ENCODE results near the gene ANKRD39.

The ANKRD39 gene

GRCh38 chr2:96869281-96869821 is 11.5 kb upstream of the ANKRD39 start:
- WGBS, 2 experiments (ENCODE audit: insufficient coverage in 2 of 2), result 0 to 1% methylated on average over 37 to 60 of the region's 64 CpGs
- peaks cover 34% of the 10 kb centered on the region for H3K4me1 ChIP-seq (ENCODE audit: control insufficient read depth, insufficient read depth, low read length, poor library complexity, severe bottlenecking)
- H3K9me3 ChIP-seq (ENCODE audit: control insufficient read depth, low read length), result no peaks in the 10 kb centered on the region
- H3K27ac ChIP-seq (ENCODE audit: low read depth, low read length, severe bottlenecking), result peak overlapping the region; percentile 95
- peaks cover 35% of the 10 kb centered on the region for H3K36me3 ChIP-seq (ENCODE audit: control insufficient read depth, insufficient read depth, low read length)
- H3K4me3 ChIP-seq (ENCODE audit: extremely low read depth, insufficient read depth, low read length, poor library complexity, severe bottlenecking), result peak overlapping the region; percentile 90

DNA sequence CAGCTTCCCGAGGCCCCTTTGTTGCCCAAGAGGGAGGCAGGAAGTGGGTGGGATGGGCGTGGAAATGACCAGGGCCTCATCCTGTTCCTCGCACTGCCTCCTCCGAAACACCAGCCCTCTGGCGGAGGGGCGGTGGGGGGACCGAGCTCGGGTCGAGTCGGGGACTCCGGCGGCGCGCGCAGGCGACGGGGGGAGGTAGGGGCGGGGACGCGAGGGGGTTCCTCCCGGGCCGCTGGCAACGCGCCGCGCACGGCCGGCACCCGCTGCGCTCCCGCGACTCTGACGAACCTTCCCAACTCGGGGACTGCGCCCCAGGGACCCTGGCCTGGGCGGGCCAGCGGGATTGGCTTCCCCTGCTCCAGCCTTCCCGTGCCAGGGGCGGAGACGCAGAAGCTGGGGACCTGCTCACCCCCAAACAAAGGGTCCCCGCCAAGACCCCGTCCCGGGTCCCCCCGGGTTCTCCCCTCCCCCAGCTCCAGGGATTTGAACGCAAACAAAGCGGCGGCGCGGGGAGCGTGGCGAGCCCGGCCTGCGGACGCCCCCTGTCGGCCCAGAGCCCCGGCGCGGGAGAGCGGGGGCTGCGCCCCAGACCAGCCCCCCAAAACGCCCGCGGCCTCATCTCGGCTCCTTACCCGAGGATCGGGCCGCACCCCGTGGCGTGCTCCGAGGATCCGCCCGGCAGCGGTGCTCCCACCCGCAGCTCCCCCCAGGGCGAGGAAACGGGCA is 10.9 kb upstream of the ANKRD39 start:
- Histone ChIP-seq H3K27ac (ENCODE audit: low read depth, low read length, severe bottlenecking) (peak overlapping the region; percentile 95), H3K4me1 (ENCODE audit: control insufficient read depth, insufficient read depth, low read length, poor library complexity, severe bottlenecking) (peaks cover 27% of the 10 kb centered on the region), H3K9me3 (ENCODE audit: control insufficient read depth, low read length) (no peaks in the 10 kb centered on the region), H3K36me3 (ENCODE audit: control insufficient read depth, insufficient read depth, low read length) (peaks cover 41% of the 10 kb centered on the region), H3K4me3 (ENCODE audit: extremely low read depth, insufficient read depth, low read length, poor library complexity, severe bottlenecking) (peak overlapping the region; percentile 90)
- WGBS, 2 experiments (ENCODE audit: insufficient coverage in 2 of 2), result 0 to 1% methylated on average over 17 to 49 of the region's 76 CpGs

DNA sequence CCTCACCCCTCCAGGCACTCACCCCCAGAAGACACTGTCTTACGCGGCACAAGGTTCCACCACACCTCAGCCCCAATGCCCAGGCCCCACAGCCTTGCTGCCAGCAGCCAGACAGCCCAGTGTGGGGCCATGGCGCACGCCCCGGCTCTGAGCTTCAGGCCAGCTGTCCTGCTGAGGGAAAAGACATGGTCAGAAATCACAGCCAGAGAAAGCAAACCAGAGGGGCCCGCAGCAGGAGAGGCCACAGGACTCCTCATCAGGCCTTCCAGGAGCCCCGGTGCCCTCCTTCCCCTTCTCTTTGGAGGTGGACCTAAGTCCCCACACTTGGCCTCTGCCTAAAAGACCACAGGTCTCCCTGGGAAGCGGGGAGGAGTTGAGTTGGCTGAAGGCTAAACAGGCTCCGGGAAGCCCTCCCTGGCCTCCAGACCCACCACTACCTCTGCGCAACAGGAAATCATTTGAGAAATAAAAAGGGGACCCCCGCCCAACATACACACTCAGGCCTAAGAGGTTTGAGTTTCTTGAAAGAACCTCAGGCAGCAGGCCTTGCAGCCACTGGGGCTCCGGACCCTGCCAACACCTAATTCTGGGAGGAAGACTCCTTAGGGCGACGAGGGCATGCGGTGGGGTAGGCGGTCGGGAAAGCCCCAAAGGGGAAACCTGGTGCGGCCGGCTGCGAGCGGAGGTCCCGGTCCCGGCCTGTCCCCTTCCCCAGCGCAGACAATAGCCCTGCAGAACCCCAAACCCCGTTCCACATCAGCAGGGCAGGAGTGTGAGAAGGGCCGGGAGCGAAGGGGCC is 10.1 kb upstream of the ANKRD39 start:
- no peaks in the 10 kb centered on the region for H3K9me3 ChIP-seq (ENCODE audit: control insufficient read depth, low read length)
- peaks cover 22% of the 10 kb centered on the region for H3K4me1 ChIP-seq (ENCODE audit: control insufficient read depth, insufficient read depth, low read length, poor library complexity, severe bottlenecking)
- H3K27ac ChIP-seq (ENCODE audit: low read depth, low read length, severe bottlenecking), result peak overlapping the region; percentile 95
- peaks cover 49% of the 10 kb centered on the region for H3K36me3 ChIP-seq (ENCODE audit: control insufficient read depth, insufficient read depth, low read length)
- H3K4me3 ChIP-seq (ENCODE audit: extremely low read depth, insufficient read depth, low read length, poor library complexity, severe bottlenecking), result peak overlapping the region; percentile 90
- 14 to 33% methylated on average over 11 to 16 of the region's 27 CpGs for WGBS, 2 experiments (ENCODE audit: insufficient coverage in 2 of 2)

- Histone ChIP-seq H3K9me3 (ENCODE audit: control insufficient read depth, low read length) (no peaks in the 10 kb centered on the region), H3K27ac (ENCODE audit: low read depth, low read length, severe bottlenecking) (no peak overlapping the region), H3K36me3 (ENCODE audit: control insufficient read depth, insufficient read depth, low read length) (peaks cover 56% of the 10 kb centered on the region), H3K4me1 (ENCODE audit: control insufficient read depth, insufficient read depth, low read length, poor library complexity, severe bottlenecking) (peaks cover 14% of the 10 kb centered on the region), H3K4me3 (ENCODE audit: extremely low read depth, insufficient read depth, low read length, poor library complexity, severe bottlenecking) (peak overlapping the region; percentile 90)
- 84 to 100% methylated on average over 8 to 14 of the region's 22 CpGs for WGBS, 2 experiments (ENCODE audit: insufficient coverage in 2 of 2)
These were observed 9.4 kb upstream of the ANKRD39 start for GRCh38 chr2:96866986-96867755.

DNA sequence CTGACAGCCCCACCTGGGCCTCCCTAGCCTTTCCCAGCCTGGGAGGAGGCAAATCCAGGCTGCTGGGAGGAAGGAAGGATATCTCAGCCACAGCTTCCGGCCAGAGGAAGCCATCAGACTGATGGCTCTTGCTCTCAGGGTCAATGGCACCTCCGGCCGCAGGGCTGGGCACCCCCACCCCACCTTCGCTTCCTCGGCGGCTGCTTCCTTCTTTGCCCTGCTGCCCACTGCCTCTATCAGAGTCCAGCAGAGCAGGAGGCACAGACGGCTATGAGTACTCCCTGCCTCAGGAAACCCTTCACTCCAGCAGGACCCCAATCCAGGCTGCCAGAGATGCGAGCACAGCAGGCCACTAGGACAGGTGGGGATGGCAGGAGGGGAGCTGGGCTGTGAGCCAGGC is 8.8 kb upstream of the ANKRD39 start:
- Histone ChIP-seq H3K4me3 (ENCODE audit: extremely low read depth, insufficient read depth, low read length, poor library complexity, severe bottlenecking) (peak overlapping the region; percentile 90), H3K4me1 (ENCODE audit: control insufficient read depth, insufficient read depth, low read length, poor library complexity, severe bottlenecking) (peaks cover 14% of the 10 kb centered on the region), H3K27ac (ENCODE audit: low read depth, low read length, severe bottlenecking) (no peak overlapping the region), H3K36me3 (ENCODE audit: control insufficient read depth, insufficient read depth, low read length) (peaks cover 62% of the 10 kb centered on the region), H3K9me3 (ENCODE audit: control insufficient read depth, low read length) (no peaks in the 10 kb centered on the region)
- WGBS, 2 experiments (ENCODE audit: insufficient coverage in 2 of 2), result 93 to 98% methylated on average over 7 of the region's 8 CpGs

DNA sequence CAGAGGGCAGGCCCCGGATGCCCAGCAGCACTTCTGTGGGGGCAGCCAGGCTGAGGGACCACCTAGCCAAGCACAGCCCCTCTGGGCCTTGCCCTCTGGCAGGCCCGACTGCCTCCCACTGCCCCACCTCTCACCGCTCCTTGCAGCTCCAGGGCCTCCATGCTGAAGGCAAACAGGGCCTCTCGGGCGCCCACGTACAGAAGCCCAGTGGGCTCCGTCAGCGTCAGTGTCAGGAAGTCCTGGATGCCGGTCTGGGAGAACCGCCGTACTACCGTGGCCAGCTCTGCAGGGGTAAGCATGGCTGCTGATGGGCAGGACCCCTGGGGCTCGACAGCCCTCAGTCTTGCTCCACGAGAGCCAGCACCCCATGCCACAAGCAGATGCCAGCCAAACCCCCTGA is 8.3 kb upstream of the ANKRD39 start:
- Histone ChIP-seq H3K4me1 (ENCODE audit: control insufficient read depth, insufficient read depth, low read length, poor library complexity, severe bottlenecking) (peaks cover 14% of the 10 kb centered on the region), H3K27ac (ENCODE audit: low read depth, low read length, severe bottlenecking) (no peak overlapping the region), H3K36me3 (ENCODE audit: control insufficient read depth, insufficient read depth, low read length) (peaks cover 67% of the 10 kb centered on the region), H3K4me3 (ENCODE audit: extremely low read depth, insufficient read depth, low read length, poor library complexity, severe bottlenecking) (no peak overlapping the region), H3K9me3 (ENCODE audit: control insufficient read depth, low read length) (no peaks in the 10 kb centered on the region)
- 93 to 99% methylated on average over 11 to 13 of the region's 14 CpGs for WGBS, 2 experiments (ENCODE audit: insufficient coverage in 2 of 2)

GRCh38 chr2:96865654-96866053 is 7.8 kb upstream of the ANKRD39 start:
- Histone ChIP-seq H3K4me1 (ENCODE audit: control insufficient read depth, insufficient read depth, low read length, poor library complexity, severe bottlenecking) (peaks cover 16% of the 10 kb centered on the region), H3K4me3 (ENCODE audit: extremely low read depth, insufficient read depth, low read length, poor library complexity, severe bottlenecking) (no peak overlapping the region), H3K9me3 (ENCODE audit: control insufficient read depth, low read length) (no peaks in the 10 kb centered on the region), H3K27ac (ENCODE audit: low read depth, low read length, severe bottlenecking) (no peak overlapping the region), H3K36me3 (ENCODE audit: control insufficient read depth, insufficient read depth, low read length) (peaks cover 72% of the 10 kb centered on the region)
- WGBS, 2 experiments (ENCODE audit: insufficient coverage in 2 of 2), result 97 to 100% methylated on average over 12 to 15 of the region's 16 CpGs

- peaks cover 79% of the 10 kb centered on the region for H3K36me3 ChIP-seq (ENCODE audit: control insufficient read depth, insufficient read depth, low read length)
- H3K4me1 ChIP-seq (ENCODE audit: control insufficient read depth, insufficient read depth, low read length, poor library complexity, severe bottlenecking), result peaks cover 22% of the 10 kb centered on the region
- 96 to 99% methylated on average over 23 to 24 of the region's 25 CpGs for WGBS, 2 experiments (ENCODE audit: insufficient coverage in 2 of 2)
- no peak overlapping the region for H3K27ac ChIP-seq (ENCODE audit: low read depth, low read length, severe bottlenecking)
- no peak overlapping the region for H3K4me3 ChIP-seq (ENCODE audit: extremely low read depth, insufficient read depth, low read length, poor library complexity, severe bottlenecking)
- no peaks in the 10 kb centered on the region for H3K9me3 ChIP-seq (ENCODE audit: control insufficient read depth, low read length)
These were observed 6.7 kb upstream of the ANKRD39 start for GRCh38 chr2:96864343-96865091.

DNA sequence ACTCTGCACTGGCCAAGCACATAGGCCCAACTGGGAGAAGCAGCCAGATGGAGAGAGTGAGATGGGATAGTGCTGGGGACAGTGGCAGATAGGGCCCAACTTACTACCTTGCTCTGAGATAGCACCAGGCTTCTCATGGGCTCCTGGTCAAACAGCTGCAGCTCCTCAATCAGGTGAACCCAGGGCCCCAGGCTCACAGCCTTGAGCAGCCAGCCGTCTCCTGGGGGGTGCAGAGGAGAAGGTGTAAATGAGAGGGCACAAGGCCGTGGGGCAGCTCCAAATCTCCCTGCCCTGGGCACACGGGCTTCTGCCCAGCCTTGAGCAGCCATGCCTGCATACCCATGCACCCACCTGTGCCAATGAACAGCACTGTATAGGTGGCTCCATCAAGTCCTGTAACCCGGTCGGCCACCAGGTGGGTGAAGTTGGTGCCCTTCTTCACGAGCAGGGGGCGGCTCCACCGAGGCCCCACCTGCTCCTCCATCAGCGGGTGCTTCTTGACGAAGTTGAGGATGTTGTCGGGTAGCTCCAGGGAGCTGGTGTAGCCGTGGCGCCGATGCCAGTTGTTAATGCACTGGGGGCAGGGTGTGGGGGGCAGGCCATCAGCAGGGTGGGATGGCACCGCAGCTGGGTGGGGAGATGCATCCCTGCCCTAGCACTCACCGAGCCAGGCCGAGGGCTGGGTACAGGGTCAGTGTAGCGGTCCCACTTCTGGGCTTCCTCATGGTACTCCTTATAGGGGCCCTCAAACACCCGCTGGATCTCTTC is 5.9 kb upstream of the ANKRD39 start:
- WGBS, 2 experiments (ENCODE audit: insufficient coverage in 2 of 2), result 95 to 99% methylated on average over 16 to 17 of the region's 19 CpGs
- Histone ChIP-seq H3K4me3 (ENCODE audit: extremely low read depth, insufficient read depth, low read length, poor library complexity, severe bottlenecking) (no peak overlapping the region), H3K36me3 (ENCODE audit: control insufficient read depth, insufficient read depth, low read length) (peaks cover 79% of the 10 kb centered on the region), H3K27ac (ENCODE audit: low read depth, low read length, severe bottlenecking) (no peak overlapping the region), H3K4me1 (ENCODE audit: control insufficient read depth, insufficient read depth, low read length, poor library complexity, severe bottlenecking) (peaks cover 28% of the 10 kb centered on the region), H3K9me3 (ENCODE audit: control insufficient read depth, low read length) (no peaks in the 10 kb centered on the region)

Measured in mesodermal cell (in vitro differentiated cells).